Activated CD8-positive, alpha-beta memory T cell treated with anti-CD3 and anti-CD28 coated beads for 36 hours (primary cell): ENCODE results near the gene HMCN2. TPM values are rescaled to one million over a fixed set of nuclear protein-coding genes. Genes with fewer than 3 reads are reported as not detected.

Source experiments
- CTCF ChIA-PET: fragments of 350-600 bp; sonication (Branson Sonifier 250); formaldehyde crosslinking; loops from one replicate; lab custom pipeline; 2021; ENCODE audit warnings: antibody characterized with exemption; lab: Charles Lee
- POLR2A ChIA-PET: fragments of 350-600 bp; sonication (Branson Sonifier 250); formaldehyde crosslinking; loops from one replicate; lab custom pipeline; 2021; ENCODE audit warnings: antibody characterized with exemption; lab: Charles Lee
- total RNA-seq, 2 experiments: library from RNA; stranded (reverse); gene quantifications; one replicate each; pipeline ENCODE4 v1.2.3, GENCODE V29; 2021

The HMCN2 gene
- total RNA-seq, 2 experiments from 2014 or later, result not detected

- ChIA-PET CTCF (no interaction called here), POLR2A (no interaction called here)
Measured at GRCh38 chr9:130348881-130349280, 83.3 kb downstream of the HMCN2 start.

- ChIA-PET POLR2A (no interaction called here), CTCF (no interaction called here)
Measured at GRCh38 chr9:130349398-130349797, 83.8 kb downstream of the HMCN2 start.

- POLR2A ChIA-PET, result no interaction called here
- CTCF ChIA-PET, result no interaction called here
Measured at GRCh38 chr9:130351343-130351742, 85.8 kb downstream of the HMCN2 start.

- POLR2A ChIA-PET, result no interaction called here
- CTCF ChIA-PET, result no interaction called here
Measured at GRCh38 chr9:130352081-130352480, 86.5 kb downstream of the HMCN2 start.

- POLR2A ChIA-PET, result no interaction called here
- CTCF ChIA-PET, result interaction anchor here (1.1 kb wide), 1 partner anchor 16 kb away, joined by 3 read pairs; no protein-coding TSS in a partner anchor
Measured at GRCh38 chr9:130352586-130353285, 87.2 kb downstream of the HMCN2 start.

- CTCF ChIA-PET, result no interaction called here
Measured at GRCh38 chr9:130354378-130354777, 88.8 kb downstream of the HMCN2 start.

GRCh38 chr9:130354806-130355205, 89.2 kb downstream of the HMCN2 start:
- CTCF ChIA-PET, result no interaction called here
- POLR2A ChIA-PET, result no interaction called here

More at GRCh38 chr9:130354378-130354777, 88.8 kb downstream of the HMCN2 start:
- POLR2A ChIA-PET, result no interaction called here

- ChIA-PET POLR2A (no interaction called here), CTCF (no interaction called here)
Measured at GRCh38 chr9:130356033-130356432, 90.5 kb downstream of the HMCN2 start.

- ChIA-PET POLR2A (no interaction called here), CTCF (interaction anchor here (0.6 kb wide), 1 partner anchor 146 kb away, joined by 3 read pairs; no protein-coding TSS in a partner anchor)
Measured at GRCh38 chr9:130356877-130357584, 91.5 kb downstream of the HMCN2 start.

- CTCF ChIA-PET, result no interaction called here
- POLR2A ChIA-PET, result no interaction called here
Measured at GRCh38 chr9:130358928-130359327, 93.4 kb downstream of the HMCN2 start.

- CTCF ChIA-PET, result no interaction called here
- POLR2A ChIA-PET, result no interaction called here
Measured at GRCh38 chr9:130359819-130360218, 94.3 kb downstream of the HMCN2 start.

GRCh38 chr9:130360672-130361071, 95.1 kb downstream of the HMCN2 start:
- ChIA-PET POLR2A (no interaction called here), CTCF (no interaction called here)

- POLR2A ChIA-PET, result no interaction called here
- CTCF ChIA-PET, result no interaction called here
Measured at GRCh38 chr9:130361873-130362362, 96.4 kb downstream of the HMCN2 start.

- POLR2A ChIA-PET, result no interaction called here
- CTCF ChIA-PET, result no interaction called here
Measured at GRCh38 chr9:130362691-130363090, 97.1 kb downstream of the HMCN2 start.

- ChIA-PET POLR2A (no interaction called here), CTCF (no interaction called here)
Measured at GRCh38 chr9:130363755-130364404, 98.3 kb downstream of the HMCN2 start.

GRCh38 chr9:130364619-130365322, 99.2 kb downstream of the HMCN2 start:
- ChIA-PET POLR2A (no interaction called here), CTCF (no interaction called here)

- ChIA-PET CTCF (no interaction called here), POLR2A (no interaction called here)
Measured at GRCh38 chr9:130365323-130365721, 99.8 kb downstream of the HMCN2 start.

- CTCF ChIA-PET, result no interaction called here
- POLR2A ChIA-PET, result no interaction called here
Measured at GRCh38 chr9:130366072-130366471, 100.5 kb downstream of the HMCN2 start.

- ChIA-PET POLR2A (no interaction called here), CTCF (interaction anchor here (0.7 kb wide), 1 partner anchor 175 kb away, joined by 3 read pairs; no protein-coding TSS in a partner anchor)
Measured at GRCh38 chr9:130366888-130367550, 101.5 kb downstream of the HMCN2 start.
